SK-N-MC (cell line): ENCODE data around the gene JAZF1.

ENCODE experiments used
- EZH2 ChIP-seq: fragments of 200-600 bp; sonication (generic); IDR thresholded peaks from one replicate; pipeline ENCODE4 v1.6.1; 2017; ENCODE audit warnings: antibody characterized with exemption
- FOXP2 ChIP-seq: optimal IDR thresholded peaks from 2 replicates; pipeline ENCODE3; 2011; ENCODE audit warnings: mild to moderate bottlenecking, moderate library complexity; ENCODE audit not compliant: insufficient read depth; ENCODE audit errors: extremely low read length, control extremely low read depth
- POLR2AphosphoS5 ChIP-seq: IDR thresholded peaks from 2 replicates; pipeline ENCODE4 v1.6.1; 2012; ENCODE audit warnings: mild to moderate bottlenecking, low read depth, low read length, borderline replicate concordance

DNA sequence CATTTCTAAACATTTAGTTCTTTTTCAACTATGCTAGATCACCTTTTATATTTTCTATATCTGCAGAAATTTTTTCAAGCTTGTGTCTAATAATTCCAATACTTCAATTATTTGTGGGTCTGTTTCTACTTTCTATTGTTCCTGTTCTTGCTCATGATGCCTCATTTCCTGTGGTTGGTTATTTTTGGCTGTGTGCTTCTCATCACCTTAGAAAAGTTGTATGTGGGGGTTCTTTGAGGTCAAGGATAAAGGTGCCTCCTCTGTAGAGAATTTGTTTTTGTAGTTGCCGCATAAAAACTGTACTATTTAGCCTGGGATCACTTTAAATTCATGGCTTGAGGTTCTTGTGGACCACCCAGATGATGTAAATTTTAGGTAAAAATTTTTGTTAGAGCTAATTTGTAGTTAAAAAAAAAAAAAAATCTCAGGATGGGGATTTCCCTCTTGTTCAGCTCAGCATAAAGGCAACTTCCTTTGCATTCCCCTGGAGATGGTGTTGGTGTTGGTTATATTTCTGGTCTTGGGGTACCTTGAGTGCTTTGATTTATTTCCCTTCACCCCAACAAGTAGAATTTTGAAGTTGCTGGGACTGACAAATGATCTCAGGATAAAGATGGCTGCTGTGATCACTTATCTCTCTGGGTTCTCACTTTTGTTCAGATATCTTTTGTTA, 27.0 kb upstream of the JAZF1 start:
- no peak for TF ChIP-seq EZH2
- TF ChIP-seq POLR2AphosphoS5, result no peak
- TF ChIP-seq FOXP2, result no peak
